NCI-H1436 treated with DMSO at 0.1 percent for 48 hours (cell line): ENCODE measurements around the gene NUTF2.

Experiments used
- DNase-seq: peaks from one replicate; lab custom pipeline; 2025; lab: John Stamatoyannopoulos, UW

The NUTF2 gene

GRCh38 chr16:67837811-67838210 is 8.9 kb upstream of the NUTF2 start:
- no peak for DNase-seq

DNA sequence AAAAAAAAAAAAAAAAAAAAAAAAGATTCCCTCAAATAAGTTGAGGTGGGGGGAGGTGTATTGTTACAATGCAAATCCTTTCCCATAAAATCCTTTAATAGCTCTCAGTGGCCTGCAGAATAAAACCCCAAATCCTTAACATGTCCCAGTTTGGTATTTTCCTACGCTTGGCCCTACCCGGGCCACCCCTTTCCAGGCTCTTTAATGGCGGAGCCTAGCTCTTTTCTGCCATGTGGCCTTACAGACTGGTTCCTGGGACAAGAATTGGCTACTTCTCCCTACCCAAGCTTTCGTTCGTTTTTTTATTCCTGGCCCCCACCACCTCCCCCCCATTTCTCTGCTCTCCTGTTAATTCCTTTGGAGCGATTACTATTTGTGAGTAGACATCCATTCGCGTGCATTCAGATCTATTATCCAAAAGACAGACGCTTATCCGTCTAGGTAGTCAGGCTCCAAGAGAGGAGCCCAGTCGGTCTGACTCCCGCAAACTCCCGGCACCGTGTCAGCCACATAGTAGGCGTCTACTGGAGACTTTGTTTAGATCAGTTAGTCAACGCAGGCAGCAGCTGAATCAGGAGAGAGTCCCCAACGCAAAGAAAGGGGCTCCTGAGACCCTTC is 5.4 kb upstream of the NUTF2 start:
- no peak for DNase-seq

GRCh38 chr16:67841816-67842508 is 4.8 kb upstream of the NUTF2 start, which contains the start of gene THAP11:
Gene THAP11 (plus strand): TSS chr16:67842320. CDS start chr16:67842555, 235 bp downstream.
- DNase-seq: peak; percentile 83

- DNase-seq: no peak
These were observed 4.0 kb upstream of the NUTF2 start for GRCh38 chr16:67842509-67843342.

DNA sequence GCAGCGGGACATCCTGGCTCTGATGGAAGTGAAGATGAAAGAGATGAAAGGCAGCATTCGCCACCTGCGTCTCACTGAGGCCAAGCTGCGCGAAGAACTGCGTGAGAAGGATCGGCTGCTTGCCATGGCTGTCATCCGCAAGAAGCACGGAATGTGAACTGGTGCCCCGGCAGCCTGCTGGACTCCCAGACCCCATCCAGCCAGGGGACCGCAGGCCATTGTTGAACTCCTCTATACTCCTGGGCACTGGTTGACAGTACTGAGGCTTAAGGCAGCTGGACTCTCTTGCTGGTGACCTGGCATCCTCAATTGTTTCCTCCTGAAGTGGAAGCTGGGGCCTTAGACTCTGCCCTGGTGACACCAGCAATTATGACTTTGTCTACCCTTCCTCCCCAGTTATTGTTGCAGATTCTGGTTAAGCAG is 3.4 kb upstream of the NUTF2 start:
- DNase-seq: no peak

DNA sequence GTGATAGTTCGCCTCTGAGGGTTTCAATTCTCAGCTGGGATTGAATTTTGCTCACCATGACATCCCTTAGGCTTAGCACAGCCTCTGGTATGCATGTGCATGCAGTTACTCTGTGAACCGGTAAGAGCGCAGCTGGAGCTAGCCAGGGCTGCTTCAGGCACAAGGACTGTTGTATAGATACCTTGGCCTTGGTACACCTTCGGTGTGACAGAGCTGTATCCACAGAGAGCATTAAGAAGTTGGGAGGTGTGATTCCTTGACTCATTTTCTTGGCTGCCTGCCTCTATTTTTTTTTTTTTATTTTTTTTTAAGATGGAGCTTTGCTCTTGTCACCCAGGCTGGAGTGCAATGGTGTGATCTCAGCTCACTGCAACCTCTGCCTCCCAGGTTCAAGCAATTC is 2.2 kb upstream of the NUTF2 start:
- DNase-seq: no peak

DNA sequence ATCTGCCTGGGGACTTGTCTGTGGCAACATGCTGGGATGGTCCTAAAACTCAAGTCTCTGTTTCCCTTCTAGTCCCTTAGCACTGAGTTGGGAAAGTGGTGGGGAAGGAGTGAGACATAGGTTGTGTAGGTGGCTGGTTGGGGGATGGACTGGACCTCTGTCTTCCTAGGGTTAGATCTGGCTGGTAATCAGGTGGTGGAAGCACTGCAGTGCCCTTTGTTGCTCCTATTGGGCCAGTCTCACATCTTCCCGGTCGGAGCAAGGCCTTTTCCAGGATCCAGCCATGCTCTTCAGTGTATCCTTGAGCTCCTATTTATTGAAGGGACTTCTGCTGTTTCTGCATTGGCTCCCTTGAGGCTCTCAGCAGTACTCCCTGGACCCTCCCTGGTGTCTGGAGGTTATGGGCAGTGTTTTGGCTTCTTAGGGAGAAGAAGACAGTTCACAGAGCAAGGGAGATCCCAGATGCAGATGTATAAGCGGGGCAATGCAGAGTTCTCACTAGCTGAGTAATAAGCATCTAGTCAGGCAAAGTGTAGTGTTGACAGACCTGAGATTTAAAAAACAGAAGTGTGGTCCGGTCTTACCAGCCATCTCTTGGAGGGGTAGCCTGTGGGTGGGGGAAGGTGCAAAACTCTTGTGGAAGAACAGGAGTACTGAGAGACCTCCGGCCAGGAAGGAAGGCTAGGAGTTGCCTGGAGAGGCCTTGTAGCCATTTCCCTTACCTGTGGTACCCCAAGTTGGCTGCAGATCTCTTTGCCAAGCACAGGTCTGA is 1.3 kb upstream of the NUTF2 start:
- DNase-seq: no peak

DNA sequence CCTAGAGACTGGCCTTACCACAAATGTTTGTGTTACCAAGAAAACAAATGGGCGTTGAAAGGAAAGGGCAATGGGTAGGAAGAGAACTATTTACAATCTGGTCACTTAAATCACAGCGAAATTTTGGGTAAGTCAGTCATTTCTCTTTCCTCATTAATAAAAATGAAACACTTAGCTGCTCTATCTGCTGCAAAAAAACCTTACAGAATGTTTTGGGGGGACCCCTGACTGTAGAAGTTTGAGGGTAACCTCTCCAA is 742 bp upstream of the NUTF2 start:
- DNase-seq: no peak

- no peak for DNase-seq
These were observed 530 bp downstream of the NUTF2 start, which contains the start of gene CENPT for GRCh38 chr16:67847064-67847861. Gene CENPT (minus strand): TSS chr16:67847693. CDS start chr16:67833859, 13,834 bp downstream.

- DNase-seq: no peak
These were observed 1.4 kb downstream of the NUTF2 start for GRCh38 chr16:67848118-67848517.

DNA sequence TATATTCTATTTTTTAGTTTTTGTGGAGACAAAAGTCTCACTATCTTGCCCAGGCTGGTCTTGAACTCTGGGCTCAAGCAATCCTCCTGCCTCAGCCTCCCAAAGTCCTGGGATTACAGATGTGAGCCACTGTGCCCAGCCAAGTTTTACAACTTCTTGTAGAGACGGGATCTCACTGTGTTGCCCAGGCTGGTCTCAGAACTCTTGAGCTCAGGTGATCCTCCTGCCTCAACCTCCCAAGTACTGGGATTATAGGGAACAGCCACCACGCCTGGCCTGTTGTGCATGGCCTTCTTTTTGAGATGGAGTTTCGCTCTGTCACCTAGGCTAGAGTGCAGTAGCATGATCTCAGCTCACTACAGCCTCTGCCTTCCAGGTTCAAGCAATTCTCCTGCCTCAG is 6.9 kb downstream of the NUTF2 start:
- no peak for DNase-seq

DNA sequence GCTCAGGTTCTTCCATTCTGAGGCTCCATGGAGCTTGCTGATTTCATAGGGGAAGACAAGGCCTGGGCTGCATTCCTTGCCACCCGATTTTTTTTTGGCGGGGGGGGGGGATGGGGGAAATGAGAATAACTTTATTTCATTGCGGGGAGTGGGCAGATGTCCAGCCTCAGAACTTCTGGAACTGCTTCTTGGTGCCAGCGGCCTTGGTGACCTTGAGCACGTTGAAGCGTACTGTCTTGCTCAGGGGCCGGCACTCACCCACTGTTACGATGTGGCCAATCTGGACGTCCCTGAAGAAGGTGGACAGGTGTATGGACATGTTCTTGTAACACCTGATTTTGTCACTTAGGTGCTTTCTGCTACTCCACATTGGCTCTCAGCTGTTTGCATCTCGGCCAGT is 9.1 kb downstream of the NUTF2 start:
- no peak for DNase-seq

- DNase-seq: no peak
These were observed 10.3 kb downstream of the NUTF2 start for GRCh38 chr16:67856927-67857546.

DNA sequence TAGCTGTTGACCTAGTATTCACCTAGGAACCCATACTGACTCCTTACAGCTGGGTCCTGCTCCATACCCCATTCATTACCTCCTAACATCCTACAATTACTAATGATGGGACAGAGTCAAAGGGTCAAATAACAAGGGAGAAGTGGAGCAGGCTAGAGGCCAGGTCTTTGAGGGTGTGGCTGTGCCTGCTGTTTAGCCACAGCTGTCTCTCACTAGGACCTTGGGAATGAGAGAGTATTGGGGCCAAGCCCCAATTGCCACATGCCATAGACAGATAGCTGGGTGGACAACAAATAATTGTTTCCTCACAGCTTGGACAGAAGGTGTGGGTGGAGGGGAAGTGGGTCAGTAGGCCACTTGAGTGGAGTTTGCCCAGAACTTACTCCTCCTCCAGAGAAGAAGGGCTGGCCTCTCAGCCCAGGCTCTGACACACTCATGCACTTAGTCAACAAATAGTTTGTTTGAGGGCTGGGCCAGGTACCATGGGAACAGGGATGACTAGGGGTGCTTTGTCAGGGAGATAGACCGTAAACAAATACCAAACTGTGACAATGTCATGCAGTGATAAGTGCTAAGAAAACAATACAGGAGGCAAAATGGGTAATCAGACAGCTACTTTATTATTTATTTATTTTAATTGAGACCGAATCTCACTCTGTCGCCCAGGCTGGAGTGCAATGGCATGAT is 11.0 kb downstream of the NUTF2 start:
- DNase-seq: no peak

DNA sequence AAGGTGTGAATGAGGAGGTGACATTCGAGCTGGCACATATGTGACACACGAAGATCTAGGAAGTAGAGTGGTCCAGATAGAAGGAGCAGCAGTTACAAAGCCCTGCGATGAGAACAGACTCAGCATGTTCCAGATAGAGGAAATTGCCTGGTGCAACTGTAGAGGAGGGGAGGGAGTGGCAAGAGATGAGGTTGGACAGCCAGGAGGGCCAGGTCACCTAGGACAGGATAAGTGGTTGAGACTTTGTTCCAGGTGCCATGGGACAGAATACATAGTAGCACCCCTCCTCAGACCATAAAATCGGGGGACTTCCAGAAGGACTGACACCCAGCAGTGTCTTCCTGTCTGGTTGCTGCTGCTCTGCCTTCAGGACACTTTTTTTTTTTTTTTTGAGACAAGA is 11.8 kb downstream of the NUTF2 start:
- DNase-seq: no peak

- DNase-seq: no peak
These were observed 14.1 kb downstream of the NUTF2 start for GRCh38 chr16:67860589-67861398.

DNA sequence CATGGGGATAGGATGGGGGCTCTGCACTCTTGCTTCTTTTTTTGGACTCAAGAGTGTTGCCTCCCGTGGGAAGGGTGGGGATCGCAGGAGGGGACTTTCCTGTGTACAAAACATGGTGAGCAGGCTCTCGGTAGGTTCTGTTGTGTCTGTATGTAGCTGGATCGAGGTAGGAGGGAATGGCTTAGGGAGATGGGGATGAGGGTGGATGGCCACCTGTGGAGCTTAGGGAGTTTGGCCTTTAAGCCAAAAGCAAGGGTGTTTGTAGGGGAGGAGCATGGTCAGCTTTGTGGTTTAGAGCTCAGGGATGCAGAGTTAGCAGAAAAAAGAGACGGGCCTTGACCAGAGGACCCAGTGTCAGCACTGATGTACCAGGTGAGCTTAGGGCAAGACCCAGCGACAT is 15.1 kb downstream of the NUTF2 start:
- DNase-seq: no peak

GRCh38 chr16:67862623-67863583 is 16.2 kb downstream of the NUTF2 start:
- no peak for DNase-seq
